Epithelial cell of proximal tubule (primary cell): ENCODE data around the gene LRMDA. TPM values are rescaled to one million over a fixed set of nuclear protein-coding genes. Genes with fewer than 3 reads are reported as not detected.

Experiments
- DNase-seq: peaks from one replicate; pipeline ENCODE4 v3.0.0-alpha.2; 2011; ENCODE audit warnings: low read depth
- H3K4me3 ChIP-seq: 2 replicates; pipeline ENCODE4 v1.5.1; 2011; ENCODE audit warnings: low read depth, mild to moderate bottlenecking, low read length
- CTCF ChIP-seq: conservative IDR thresholded peaks from 2 replicates; pipeline ENCODE4 v1.5.1; 2012; ENCODE audit warnings: low read depth, mild to moderate bottlenecking, low read length
- total RNA-seq: library from RNA; depleted of rRNA; stranded (reverse); fragments of >200 nt; gene quantifications from 2 replicates; pipeline ENCODE4 v1.2.3, GENCODE V29; 2015

LRMDA gene
- total RNA-seq, 1 donor from 2014 or later, result 0.75 TPM

- TF ChIP-seq CTCF, result no peak
- no peak overlapping the region for H3K4me3 ChIP-seq
- no peak for DNase-seq
Measured at GRCh38 chr10:75751232-75751631, 319.8 kb downstream of the LRMDA start.

- H3K4me3 ChIP-seq, result no peak overlapping the region
- no peak for TF ChIP-seq CTCF
- no peak for DNase-seq
Measured at GRCh38 chr10:75753621-75754020, 322.2 kb downstream of the LRMDA start.

GRCh38 chr10:75754096-75754831 is 322.8 kb downstream of the LRMDA start:
- no peak for TF ChIP-seq CTCF
- no peak for DNase-seq

GRCh38 chr10:75755528-75755927 is 324.1 kb downstream of the LRMDA start:
- no peak for TF ChIP-seq CTCF
- H3K4me3 ChIP-seq, result no peak overlapping the region
- no peak for DNase-seq

More at GRCh38 chr10:75754096-75754831, 322.8 kb downstream of the LRMDA start:
- no peak overlapping the region for H3K4me3 ChIP-seq

GRCh38 chr10:75761289-75761688 is 329.9 kb downstream of the LRMDA start:
- DNase-seq, result no peak
- H3K4me3 ChIP-seq, result no peak overlapping the region
- TF ChIP-seq CTCF, result no peak

- no peak for TF ChIP-seq CTCF
- no peak for DNase-seq
- no peak overlapping the region for H3K4me3 ChIP-seq
Measured at GRCh38 chr10:75762431-75762802, 331.0 kb downstream of the LRMDA start.

- DNase-seq, result no peak
- TF ChIP-seq CTCF, result no peak
- no peak overlapping the region for H3K4me3 ChIP-seq
Measured at GRCh38 chr10:75763652-75764051, 332.2 kb downstream of the LRMDA start.
